ENCODE data around the gene CYFIP1.

GRCh38 chr15:22942306-22942855 lies 37.8 kb downstream of the CYFIP1 start:
- TF ChIP-seq CTCF (tag by site-specific recombination; IDR thresholded peaks at IDR 0.05) (no peak), ZNF311 (tag by site-specific recombination; IDR thresholded peaks at IDR 0.05; ENCODE audit: borderline replicate concordance) (no peak)

All from HEK293 (cell line).